CD4-positive, alpha-beta T cell treated with Interleukin-1 beta for 1 hour (primary cell): ENCODE results near the gene EYA4.
"Not testable (repeated sequence)": the region's sequence is repeated elsewhere in the genome, so short reads cannot be mapped to it uniquely, and the experiment has no call there.

ENCODE experiments used
- DNase-seq, 2 donors: peaks; one replicate each; pipeline ENCODE4 v3.0.0-alpha.2; 2020 to 2022

EYA4 gene

GRCh38 chr6:133359256-133359655 lies 118.1 kb downstream of the EYA4 start:
- no peak for DNase-seq

GRCh38 chr6:133359760-133360159 lies 118.6 kb downstream of the EYA4 start:
- no peak for DNase-seq

- no peak for DNase-seq
These were observed 119.0 kb downstream of the EYA4 start for GRCh38 chr6:133360194-133360593.

DNA sequence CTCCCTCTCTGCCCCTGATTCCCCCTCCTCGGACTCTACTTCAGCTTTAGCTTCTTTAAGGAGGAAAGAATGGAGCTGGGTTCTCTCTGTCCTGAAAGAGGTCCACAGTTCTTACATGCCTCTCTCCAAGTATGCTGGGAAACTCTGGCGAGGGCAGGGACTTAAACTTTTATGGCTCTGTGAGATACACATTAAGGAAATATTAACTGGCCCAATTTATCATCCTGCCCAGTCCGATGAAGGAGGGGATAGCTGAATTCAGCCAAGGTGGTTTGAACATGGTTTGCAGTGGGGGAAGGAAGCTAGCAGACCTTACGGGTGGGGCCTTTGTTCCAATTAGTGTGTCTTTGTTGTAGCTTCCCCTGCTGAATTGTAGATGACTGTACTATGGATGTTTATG lies 121.7 kb downstream of the EYA4 start:
- no peak for DNase-seq

- no peak for DNase-seq
These were observed 127.5 kb downstream of the EYA4 start for GRCh38 chr6:133368664-133369063.

DNA sequence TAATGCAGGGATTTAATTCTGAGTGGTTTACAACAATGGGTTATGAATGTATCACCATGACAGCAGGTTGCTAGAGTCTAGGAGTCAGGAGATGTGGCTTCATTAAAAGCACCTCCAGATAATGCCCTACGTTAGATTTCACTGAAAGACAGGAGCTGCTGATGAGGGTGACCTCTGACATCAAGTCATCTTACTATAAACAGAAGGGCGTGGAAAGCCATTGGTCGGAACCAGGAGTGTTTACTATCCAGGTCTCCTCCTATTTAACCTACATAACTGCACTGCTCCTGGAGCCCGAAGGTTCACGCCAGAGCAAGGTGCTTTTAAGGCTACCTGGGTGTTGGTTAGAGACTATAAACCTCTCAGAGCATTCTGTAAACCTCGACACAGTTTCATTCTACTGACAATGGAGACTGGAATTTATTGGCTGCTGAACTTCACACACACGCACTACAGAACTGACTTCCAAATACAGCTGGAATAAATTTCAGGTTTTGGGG lies 128.7 kb downstream of the EYA4 start:
- DNase-seq, result no peak

GRCh38 chr6:133376743-133377142 lies 135.6 kb downstream of the EYA4 start:
- DNase-seq, result no peak

DNA sequence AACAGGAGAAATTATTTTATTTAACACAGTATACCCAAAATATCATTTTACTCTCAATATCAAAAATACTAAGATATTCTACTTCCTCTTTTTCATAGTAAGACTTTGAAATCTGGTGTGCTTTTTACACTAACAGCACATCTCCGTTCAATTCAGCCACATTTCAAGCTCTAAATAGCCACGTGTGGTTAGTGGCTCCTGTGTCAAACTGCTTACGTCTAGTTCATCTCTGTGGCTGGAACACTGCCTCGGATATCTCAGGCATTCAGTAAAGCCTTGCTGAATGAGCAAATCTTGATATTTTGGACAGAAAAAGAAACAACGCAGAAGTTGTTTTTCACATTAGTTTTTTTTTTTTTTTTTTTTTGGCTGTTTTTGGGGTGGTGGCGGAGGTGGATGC lies 136.1 kb downstream of the EYA4 start:
- DNase-seq, result no peak

DNA sequence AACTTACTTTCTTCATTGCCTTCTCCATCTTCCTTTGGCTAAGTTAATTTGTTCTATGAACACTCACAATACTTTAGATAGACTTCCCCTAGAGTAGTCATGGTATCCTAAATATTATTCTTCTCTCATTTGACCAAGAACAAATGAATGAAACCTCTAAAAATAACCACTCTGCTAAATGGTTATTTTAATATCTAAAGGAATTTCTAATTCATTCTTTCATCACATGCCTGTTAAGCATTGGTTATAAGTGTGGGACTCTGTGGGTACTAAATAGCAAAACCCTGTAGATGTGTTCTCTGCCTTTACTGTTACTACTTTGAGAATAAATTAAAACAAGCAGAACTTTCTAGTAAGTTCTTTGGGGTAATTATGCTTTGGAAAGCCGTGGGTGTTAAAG lies 138.9 kb downstream of the EYA4 start:
- no peak for DNase-seq

DNA sequence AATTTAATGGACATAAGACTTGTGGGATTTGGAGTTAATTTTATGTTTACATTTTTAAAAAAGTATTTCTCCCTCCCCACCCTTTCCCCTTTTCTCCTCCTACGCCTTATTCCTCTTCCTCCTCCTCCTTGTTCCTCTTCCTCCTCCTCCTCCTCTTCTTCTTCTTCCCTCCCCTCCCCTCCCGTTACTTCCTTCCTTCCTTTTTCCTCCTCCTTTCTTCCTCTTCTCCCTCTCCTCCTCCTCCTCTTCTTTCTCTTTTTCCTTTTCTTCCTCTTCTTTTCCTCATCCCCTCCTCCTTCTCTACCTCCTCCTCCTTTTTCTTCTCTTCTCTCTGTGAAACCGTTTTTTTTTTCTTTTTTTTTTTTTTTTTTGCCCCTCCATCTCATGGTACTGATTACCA lies 139.6 kb downstream of the EYA4 start:
- no peak for DNase-seq

DNA sequence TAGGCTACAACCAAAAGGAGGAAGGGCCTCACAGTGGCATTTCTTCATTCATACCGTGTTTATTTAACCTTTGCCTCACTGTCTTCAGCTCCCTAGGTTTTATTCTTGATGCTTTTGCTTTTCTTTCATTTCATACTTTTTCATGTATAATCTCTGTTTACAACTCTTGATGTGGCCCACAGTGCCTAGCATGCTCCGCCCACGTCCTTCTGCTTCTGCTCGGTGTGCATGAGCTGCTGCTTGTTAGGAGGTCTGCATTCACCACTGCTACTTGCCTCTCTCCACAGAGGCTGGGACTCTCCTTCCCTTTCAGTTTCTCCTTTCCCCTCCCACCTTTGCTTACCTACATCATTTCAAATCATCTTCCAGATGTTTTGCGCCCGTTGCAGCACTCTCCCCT lies 147.6 kb downstream of the EYA4 start:
- DNase-seq, result no peak

DNA sequence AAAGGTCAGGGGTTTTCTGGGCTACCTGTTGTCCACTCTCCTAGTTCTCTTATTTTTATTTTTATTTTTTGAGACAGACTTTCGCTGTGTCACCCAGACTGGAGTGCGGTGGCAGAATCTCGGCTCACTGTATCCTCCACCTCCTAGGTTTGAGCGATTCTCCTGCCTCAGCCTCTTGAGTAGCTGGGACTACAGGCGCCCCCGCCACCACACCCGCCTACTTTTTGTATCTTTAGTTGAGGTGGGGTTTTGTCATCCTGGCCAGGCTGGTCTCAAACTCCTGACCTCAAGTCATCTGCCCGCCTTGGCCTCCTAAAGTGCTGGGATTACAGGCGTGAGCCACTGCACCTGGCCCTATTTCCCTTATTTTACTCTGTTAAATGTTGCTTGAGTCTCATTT lies 149.0 kb downstream of the EYA4 start:
- DNase-seq, result no peak

DNA sequence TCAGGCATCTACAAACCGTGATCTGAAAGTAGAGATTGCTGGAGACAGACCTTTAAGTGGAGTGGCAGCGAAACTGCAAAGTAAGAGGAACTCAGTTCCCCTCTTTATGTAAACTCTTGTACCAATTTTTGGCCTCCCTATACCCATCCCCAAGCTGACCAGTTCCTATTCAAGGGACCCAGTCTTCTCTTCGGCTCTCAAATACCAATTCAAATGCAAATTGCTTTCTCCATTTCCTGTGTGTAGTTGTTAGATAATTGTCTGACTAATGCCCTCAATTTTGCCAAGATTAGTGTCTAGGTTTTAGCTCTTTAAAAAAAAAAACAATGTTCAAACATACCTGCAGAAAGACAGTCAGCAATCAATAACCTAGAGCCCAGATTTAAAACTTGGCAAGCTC lies 150.9 kb downstream of the EYA4 start:
- no peak for DNase-seq

- no peak for DNase-seq
These were observed 151.5 kb downstream of the EYA4 start for GRCh38 chr6:133392641-133393040.

GRCh38 chr6:133393891-133394290 lies 152.7 kb downstream of the EYA4 start:
- no peak for DNase-seq

GRCh38 chr6:133394630-133395029 lies 153.5 kb downstream of the EYA4 start:
- DNase-seq, result no peak

GRCh38 chr6:133396233-133396983 lies 155.3 kb downstream of the EYA4 start:
- DNase-seq, result no peak

GRCh38 chr6:133396984-133397348 lies 155.8 kb downstream of the EYA4 start:
- DNase-seq, result no peak

DNA sequence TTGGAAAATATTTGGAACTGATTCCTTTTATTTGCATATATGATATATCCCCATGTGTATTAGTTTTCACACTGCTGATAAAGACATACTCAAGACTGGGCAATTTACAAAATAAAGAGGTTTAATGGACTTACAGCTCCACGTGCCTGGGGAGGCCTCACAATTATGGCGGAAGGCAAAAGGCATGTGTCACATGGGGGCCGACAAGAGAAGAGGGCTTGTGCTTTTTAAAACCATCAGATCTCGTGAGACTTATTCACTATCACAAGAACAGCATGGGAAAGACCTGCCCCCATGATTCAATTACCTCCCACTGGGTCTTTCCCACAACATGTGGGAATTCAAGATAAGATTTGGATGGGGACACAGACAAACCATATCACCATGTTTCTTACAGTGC lies 156.4 kb downstream of the EYA4 start:
- DNase-seq, result not testable (repeated sequence)

- DNase-seq, result no peak
These were observed 158.3 kb downstream of the EYA4 start for GRCh38 chr6:133399426-133399825.

DNA sequence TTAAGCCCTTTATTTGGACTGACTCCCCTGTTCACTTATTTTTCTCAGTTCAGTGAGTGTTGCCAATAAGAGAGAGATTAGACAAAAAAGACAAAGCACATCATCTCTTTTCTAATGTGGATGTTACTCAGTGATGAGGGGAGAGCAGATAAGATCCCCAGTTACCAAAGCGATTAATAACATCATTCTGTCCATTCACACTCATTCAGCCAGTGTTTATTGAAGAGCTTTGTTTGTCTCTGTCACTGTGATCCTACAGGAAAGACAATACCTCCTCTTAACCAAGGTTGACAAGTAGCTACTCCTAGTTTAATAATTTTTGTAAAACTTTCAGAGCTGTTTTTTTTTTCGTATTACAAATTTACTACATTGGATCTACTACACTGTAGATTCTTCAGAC lies 163.0 kb downstream of the EYA4 start:
- DNase-seq, result no peak

- no peak for DNase-seq
These were observed 163.6 kb downstream of the EYA4 start for GRCh38 chr6:133404728-133405127.

DNA sequence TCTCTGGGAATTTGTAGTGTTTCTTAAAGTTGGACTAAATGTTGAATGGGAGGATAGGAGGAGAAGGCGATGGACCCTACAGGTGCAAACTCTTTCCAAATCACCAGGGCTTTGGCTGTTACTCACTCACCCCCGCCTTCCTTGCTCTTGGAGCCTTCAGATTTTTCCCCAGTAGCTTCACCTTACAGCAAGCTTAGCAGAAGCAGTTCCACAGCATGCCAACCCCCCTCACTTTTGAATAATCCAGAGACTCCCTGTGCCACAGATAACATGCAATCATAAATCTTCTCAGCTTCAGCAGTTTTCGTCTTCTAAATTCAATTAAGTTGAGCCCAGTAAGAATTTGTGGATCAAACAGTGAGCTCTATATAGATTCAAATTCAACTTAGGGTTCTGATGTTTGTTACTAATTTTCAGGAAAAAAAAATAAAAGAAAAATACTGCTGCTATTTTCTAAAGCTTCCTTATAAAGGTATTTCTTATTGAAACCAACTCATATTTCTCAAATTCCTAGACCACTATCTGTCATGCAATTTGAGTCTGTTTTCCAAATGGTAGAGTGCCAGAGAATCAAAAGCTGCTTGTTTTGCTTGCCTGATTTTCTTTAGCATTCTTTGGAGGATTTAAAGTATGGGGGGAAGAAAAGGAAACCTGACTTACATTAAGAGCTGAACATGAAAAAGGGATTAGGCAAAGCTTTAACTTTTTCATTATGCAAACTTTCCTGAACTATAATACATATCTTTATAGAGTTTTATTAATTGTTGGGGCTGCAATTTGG lies 166.4 kb downstream of the EYA4 start:
- no peak for DNase-seq

DNA sequence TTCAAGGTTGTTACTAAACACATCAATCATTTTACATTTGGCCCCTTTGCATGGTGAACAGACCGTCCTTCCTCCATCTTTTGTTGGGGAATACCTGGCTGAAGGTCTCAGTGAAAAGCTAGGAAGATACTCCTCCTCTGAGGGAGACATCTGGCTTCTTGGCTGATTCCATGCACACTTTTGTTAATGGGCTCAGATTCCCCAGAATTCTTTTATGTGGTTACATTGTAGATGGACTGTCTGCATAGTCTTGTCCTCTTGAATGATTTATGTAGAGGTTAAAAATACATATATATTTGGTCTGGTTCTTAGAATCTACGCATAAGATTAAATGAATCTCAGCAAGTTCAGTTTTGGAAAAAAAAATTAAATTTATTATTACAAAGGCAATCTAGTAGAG lies 167.0 kb downstream of the EYA4 start:
- DNase-seq, result no peak
